ENCODE results near the gene ZNF512B.

GRCh38 chr20:63976980-63977738 is 7.4 kb upstream of the ZNF512B start:
- TF ChIP-seq CTCF (IDR thresholded peaks at IDR 0.05; ENCODE audit: low read depth, low read length) (no peak), EZH2phosphoT487 (IDR thresholded peaks at IDR 0.05; ENCODE audit: low read depth) (no peak)

Measured in OCI-LY3 (cell line).